Activated naive CD4-positive, alpha-beta T cell treated with anti-CD3 and anti-CD28 coated beads for 36 hours (primary cell): ENCODE data around the gene CLDN15. TPM values are rescaled to one million over a fixed set of nuclear protein-coding genes. Genes with fewer than 3 reads are reported as not detected.
A peak's percentile ranks its signal among the peaks of the same experiment; 100 is the strongest.

ENCODE experiments used
- CTCF ChIA-PET: fragments of 350-600 bp; sonication (Branson Sonifier 250); formaldehyde crosslinking; loops from one replicate; lab custom pipeline; 2021; ENCODE audit warnings: antibody characterized with exemption; lab: Charles Lee
- DNase-seq: peaks from one replicate; pipeline ENCODE4 v3.0.0-alpha.2; 2020
- H3K27ac Mint-ChIP-seq: one replicate; pipeline ENCODE4 v1.8.0; 2021; ENCODE audit warnings: mild to moderate bottlenecking, mixed read lengths
- H3K27me3 Mint-ChIP-seq: one replicate; pipeline ENCODE4 v1.8.0; 2021; ENCODE audit warnings: low read depth, mixed read lengths
- H3K36me3 Mint-ChIP-seq: one replicate; pipeline ENCODE4 v1.8.0; 2021; ENCODE audit warnings: low read depth, mixed read lengths
- H3K4me1 Mint-ChIP-seq: one replicate; pipeline ENCODE4 v1.8.0; 2021; ENCODE audit warnings: low read depth, mixed read lengths
- H3K4me3 Mint-ChIP-seq: one replicate; pipeline ENCODE4 v1.8.0; 2021; ENCODE audit warnings: mild to moderate bottlenecking, moderate library complexity, mixed read lengths
- H3K9me3 Mint-ChIP-seq: one replicate; pipeline ENCODE4 v1.8.0; 2021; ENCODE audit warnings: mixed read lengths
- intact Hi-C: fragments of 100-400 bp; cut with micrococcal nuclease; formaldehyde crosslinking; loops from one replicate; pipeline ENCODE4 v1.15.1; 2023
- total RNA-seq, 2 experiments: library from RNA; stranded (reverse); gene quantifications; one replicate each; pipeline ENCODE4 v1.2.3, GENCODE V29; 2021

CLDN15 gene
- total RNA-seq, 2 experiments from 2014 or later, result 9.8 to 11.1 TPM

DNA sequence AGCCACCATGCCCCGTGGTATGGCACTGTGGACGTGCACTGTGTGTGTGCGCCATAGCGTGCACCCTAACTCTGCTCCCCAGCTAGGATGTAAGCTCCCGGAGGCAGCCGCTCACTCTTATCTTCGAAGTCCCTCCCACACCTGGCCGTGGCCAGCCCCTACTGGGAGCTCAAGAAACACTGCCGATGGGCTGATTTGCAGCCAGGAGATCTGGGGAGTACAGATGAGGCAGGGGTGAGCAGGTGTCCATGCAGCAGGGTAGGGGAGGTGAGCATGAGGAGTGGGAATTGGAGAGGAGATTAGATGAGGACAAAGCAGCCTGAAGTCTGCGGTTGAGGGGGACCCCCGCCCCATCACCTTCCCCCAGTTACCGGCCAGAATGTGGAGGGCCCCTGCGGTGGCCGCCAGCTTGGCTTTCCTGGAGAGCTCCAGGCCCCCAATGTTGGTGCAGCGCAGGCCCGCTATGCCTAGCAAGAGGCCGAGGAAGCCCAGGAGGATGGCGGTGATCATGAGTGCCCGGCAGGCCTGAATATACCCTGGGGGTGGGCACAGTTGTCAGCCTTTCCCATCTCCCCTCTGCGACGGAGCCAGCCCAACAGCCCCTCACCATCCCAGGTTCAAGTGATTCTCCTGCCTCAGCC, 3.6 kb downstream of the CLDN15 start:
- Mint-ChIP-seq H3K27me3 (no peaks in the 10 kb centered on the region), H3K4me3 (no peak overlapping the region), H3K4me1 (no peaks in the 10 kb centered on the region), H3K36me3 (peaks cover 11% of the 10 kb centered on the region), H3K9me3 (no peaks in the 10 kb centered on the region), H3K27ac (no peak overlapping the region)
- intact Hi-C loops, result no loop called here
- CTCF ChIA-PET, result interaction anchor here (0.6 to 2.2 kb wide), 3 partner anchors 10 to 1204 kb away, joined by 3 to 9 read pairs (median 3); no protein-coding TSS in a partner anchor
- DNase-seq, result no peak

GRCh38 chr7:101232141-101232850, 5.3 kb downstream of the CLDN15 start:
- intact Hi-C loops, result no loop called here
- CTCF ChIA-PET, result no interaction called here
- H3K27me3 Mint-ChIP-seq, result no peaks in the 10 kb centered on the region
- no peaks in the 10 kb centered on the region for H3K9me3 Mint-ChIP-seq
- H3K4me1 Mint-ChIP-seq, result no peaks in the 10 kb centered on the region
- no peak overlapping the region for H3K27ac Mint-ChIP-seq
- no peak for DNase-seq
- no peak overlapping the region for H3K4me3 Mint-ChIP-seq
- H3K36me3 Mint-ChIP-seq, result peaks cover 6% of the 10 kb centered on the region

- Mint-ChIP-seq H3K36me3 (peaks cover 8% of the 10 kb centered on the region), H3K4me1 (no peaks in the 10 kb centered on the region), H3K4me3 (no peak overlapping the region), H3K9me3 (no peaks in the 10 kb centered on the region), H3K27ac (no peak overlapping the region), H3K27me3 (no peaks in the 10 kb centered on the region)
- CTCF ChIA-PET, result no interaction called here
- intact Hi-C loops, result no loop called here
- DNase-seq, result no peak
Observed at GRCh38 chr7:101231644-101232043, 6.0 kb downstream of the CLDN15 start.

- Mint-ChIP-seq H3K9me3 (no peaks in the 10 kb centered on the region), H3K27me3 (no peaks in the 10 kb centered on the region), H3K36me3 (peaks cover 17% of the 10 kb centered on the region), H3K27ac (no peak overlapping the region), H3K4me3 (no peak overlapping the region), H3K4me1 (peaks cover under 1% of the 10 kb centered on the region)
- no peak for DNase-seq
- intact Hi-C loops, result no loop called here
- CTCF ChIA-PET, result interaction anchor here (0.8 to 1.1 kb wide), 2 partner anchors 34 to 83 kb away, joined by 3 to 5 read pairs; no protein-coding TSS in a partner anchor
Observed at GRCh38 chr7:101226721-101227120, 10.9 kb downstream of the CLDN15 start.

DNA sequence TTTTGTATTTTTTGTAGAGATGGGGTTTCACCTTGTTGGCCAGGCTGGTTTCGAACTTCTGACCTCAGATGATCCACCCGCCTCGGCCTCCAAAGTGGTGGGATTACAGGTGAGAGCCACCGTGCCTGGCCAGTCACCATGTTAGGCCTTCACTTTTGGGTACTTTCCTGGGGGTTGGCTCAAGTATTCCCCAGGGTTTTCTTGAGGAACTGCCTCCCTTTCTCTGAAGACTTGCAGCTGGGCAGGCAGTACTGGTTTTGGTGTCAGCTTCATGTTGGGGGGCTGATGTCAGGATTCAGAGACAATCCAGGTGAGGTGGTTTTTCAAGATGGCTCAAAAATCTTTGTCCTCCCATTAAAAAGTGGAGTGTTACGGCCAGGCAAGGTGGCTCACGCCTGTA, 12.0 kb downstream of the CLDN15 start:
- Mint-ChIP-seq H3K9me3 (no peaks in the 10 kb centered on the region), H3K36me3 (peaks cover 14% of the 10 kb centered on the region)

DNA sequence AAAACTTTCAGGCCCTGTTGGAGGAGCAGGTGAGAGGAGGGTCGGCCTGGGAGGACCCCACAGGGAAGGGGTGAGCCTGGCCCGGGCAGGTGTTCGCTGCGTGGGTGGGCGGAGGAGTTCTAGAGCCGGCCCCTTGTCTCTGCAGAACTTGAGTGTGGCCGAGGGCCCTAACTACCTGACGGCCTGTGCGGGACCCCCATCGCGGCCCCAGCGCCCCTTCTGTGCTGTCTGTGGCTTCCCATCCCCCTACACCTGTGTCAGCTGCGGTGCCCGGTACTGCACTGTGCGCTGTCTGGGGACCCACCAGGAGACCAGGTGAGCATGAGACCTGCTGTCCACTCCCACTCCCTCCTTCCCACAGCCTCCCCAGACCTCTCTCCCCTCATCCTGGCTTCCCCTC, 14.1 kb downstream of the CLDN15 start:
- Mint-ChIP-seq H3K9me3 (no peaks in the 10 kb centered on the region), H3K27me3 (no peaks in the 10 kb centered on the region), H3K27ac (no peak overlapping the region), H3K4me1 (peaks cover 20% of the 10 kb centered on the region), H3K36me3 (peaks cover 11% of the 10 kb centered on the region), H3K4me3 (no peak overlapping the region)
- intact Hi-C loops, result no loop called here
- no peak for DNase-seq
- CTCF ChIA-PET, result no interaction called here

More for the DNA sequence above, 12.0 kb downstream of the CLDN15 start:
- CTCF ChIA-PET, result interaction anchor here (0.6 kb wide), 1 partner anchor 89 kb away, joined by 3 read pairs; no protein-coding TSS in a partner anchor
- Mint-ChIP-seq H3K27ac (no peak overlapping the region), H3K4me3 (no peak overlapping the region), H3K27me3 (no peaks in the 10 kb centered on the region), H3K4me1 (peaks cover 7% of the 10 kb centered on the region)
- intact Hi-C loops, result no loop called here
- no peak for DNase-seq

- intact Hi-C loops, result no loop called here
- no peak overlapping the region for H3K4me3 Mint-ChIP-seq
- H3K9me3 Mint-ChIP-seq, result no peaks in the 10 kb centered on the region
- no peak for DNase-seq
- no peaks in the 10 kb centered on the region for H3K27me3 Mint-ChIP-seq
- peaks cover 11% of the 10 kb centered on the region for H3K36me3 Mint-ChIP-seq
- peaks cover 22% of the 10 kb centered on the region for H3K4me1 Mint-ChIP-seq
- no peak overlapping the region for H3K27ac Mint-ChIP-seq
- CTCF ChIA-PET, result interaction anchor here (0.7 to 1.3 kb wide), 2 partner anchors 22 to 79 kb away, joined by 3 to 6 read pairs; no protein-coding TSS in a partner anchor
Observed at GRCh38 chr7:101222275-101222830, 15.2 kb downstream of the CLDN15 start.

- Mint-ChIP-seq H3K27me3 (no peaks in the 10 kb centered on the region), H3K4me1 (peaks cover 35% of the 10 kb centered on the region), H3K36me3 (peaks cover 11% of the 10 kb centered on the region), H3K27ac (no peak overlapping the region), H3K9me3 (no peaks in the 10 kb centered on the region), H3K4me3 (no peak overlapping the region)
- intact Hi-C loops, result no loop called here
- no peak for DNase-seq
- CTCF ChIA-PET, result interaction anchor here (0.6 to 1.0 kb wide), 4 partner anchors 24 to 686 kb away, joined by 3 to 4 read pairs (median 3); no protein-coding TSS in a partner anchor
Observed at GRCh38 chr7:101220295-101220694, 17.3 kb downstream of the CLDN15 start.

GRCh38 chr7:101218236-101219125, 19.1 kb downstream of the CLDN15 start:
- no peaks in the 10 kb centered on the region for H3K27me3 Mint-ChIP-seq
- H3K4me1 Mint-ChIP-seq, result peaks cover 35% of the 10 kb centered on the region
- CTCF ChIA-PET, result interaction anchor here (0.6 to 3.3 kb wide), 10 partner anchors 18 to 343 kb away, joined by 3 to 18 read pairs (median 7); partner anchors contain the start of genes FIS1 and MOGAT3
- H3K36me3 Mint-ChIP-seq, result peaks cover 4% of the 10 kb centered on the region
- H3K27ac Mint-ChIP-seq, result peak overlapping the region; percentile 73
- peak overlapping the region; percentile 89 for H3K4me3 Mint-ChIP-seq
- H3K9me3 Mint-ChIP-seq, result no peaks in the 10 kb centered on the region
- intact Hi-C loops, result loop anchor here (1.0 kb wide), 3 partner anchors 27 to 343 kb away; partner anchors contain the start of genes FIS1 and SRRT
- no peak for DNase-seq

GRCh38 chr7:101217388-101218235, 20.0 kb downstream of the CLDN15 start, which contains the start of the genes PLOD3 and ZNHIT1:
PLOD3 (minus strand) TSS chr7:101217581; CDS start chr7:101217274, 307 bp downstream.
ZNHIT1 (plus strand) TSS chr7:101218165; CDS start chr7:101218196, 31 bp downstream.
- H3K9me3 Mint-ChIP-seq, result no peaks in the 10 kb centered on the region
- H3K27ac Mint-ChIP-seq, result peak within 1 kb of the TSS; percentile 73
- peak; percentile 98 for DNase-seq
- CTCF ChIA-PET, result interaction anchor here (0.9 to 3.3 kb wide), 11 partner anchors 17 to 342 kb away, joined by 3 to 18 read pairs (median 6); partner anchors contain the start of genes FIS1 and MOGAT3
- peak within 1 kb of the TSS; percentile 89 for H3K4me3 Mint-ChIP-seq
- intact Hi-C loops, result loop anchor here (1.0 kb wide), 3 partner anchors 28 to 342 kb away; partner anchors contain the start of genes FIS1 and SRRT
- peaks cover 35% of the 10 kb centered on the region for H3K4me1 Mint-ChIP-seq
- peaks cover 4% of the 10 kb centered on the region for H3K36me3 Mint-ChIP-seq
- no peaks in the 10 kb centered on the region for H3K27me3 Mint-ChIP-seq
